HEK293 (cell line): Measurements from ENCODE around the gene LIMK2.

ENCODE experiments used
- CTCF ChIP-seq: fragments of 450-650 bp; formaldehyde crosslinking; IDR thresholded peaks from 2 replicates; pipeline ENCODE4 v1.5.1; 2016; ENCODE audit warnings: missing biosample characterization, missing genetic modification characterization
- IKZF3 ChIP-seq: fragments of 450-650 bp; IDR thresholded peaks from 2 replicates; pipeline ENCODE4 v1.5.0; 2018; ENCODE audit warnings: missing biosample characterization, mild to moderate bottlenecking, missing genetic modification characterization, moderate library complexity
- ZNF449 ChIP-seq: fragments of 450-650 bp; formaldehyde crosslinking; IDR thresholded peaks from 2 replicates; pipeline ENCODE4 v1.5.1; 2017; ENCODE audit warnings: missing biosample characterization, mild to moderate bottlenecking, missing genetic modification characterization, moderate library complexity
- ZNF580 ChIP-seq: fragments of 450-650 bp; formaldehyde crosslinking; IDR thresholded peaks from 2 replicates; pipeline ENCODE4 v1.5.1; 2016; ENCODE audit warnings: missing biosample characterization, missing genetic modification characterization

- no peak for TF ChIP-seq CTCF
- TF ChIP-seq ZNF449, result no peak
- no peak for TF ChIP-seq ZNF580
- no peak for TF ChIP-seq IKZF3 (tag by site-specific recombination)
Measured at GRCh38 chr22:31329029-31329428, 116.9 kb downstream of the LIMK2 start.
